ENCODE measurements around the gene ARHGAP18.

DNA sequence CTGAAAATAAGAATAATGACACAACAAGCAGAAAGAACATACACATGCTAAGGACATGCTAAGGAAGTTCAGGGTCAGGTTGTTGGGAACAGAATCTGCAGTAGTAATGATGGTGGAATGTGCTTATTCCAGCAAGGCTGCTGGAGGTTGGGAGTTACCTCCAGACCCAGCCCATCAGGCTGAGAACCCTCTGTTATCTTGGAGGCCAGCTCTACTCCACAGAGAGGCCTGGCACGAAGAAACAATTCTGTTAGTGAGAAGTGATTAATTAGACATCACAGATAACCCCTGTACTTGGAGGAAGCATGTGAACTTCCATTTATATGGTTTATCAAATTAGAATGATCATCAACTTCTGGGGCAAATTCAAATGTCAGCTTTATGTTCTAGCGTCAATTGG is 22.1 kb upstream of the ARHGAP18 start:
- no peak for TF ChIP-seq YY1 (IDR thresholded peaks at IDR 0.05; ENCODE audit: low read depth)
- TF ChIP-seq, protein P1, sequence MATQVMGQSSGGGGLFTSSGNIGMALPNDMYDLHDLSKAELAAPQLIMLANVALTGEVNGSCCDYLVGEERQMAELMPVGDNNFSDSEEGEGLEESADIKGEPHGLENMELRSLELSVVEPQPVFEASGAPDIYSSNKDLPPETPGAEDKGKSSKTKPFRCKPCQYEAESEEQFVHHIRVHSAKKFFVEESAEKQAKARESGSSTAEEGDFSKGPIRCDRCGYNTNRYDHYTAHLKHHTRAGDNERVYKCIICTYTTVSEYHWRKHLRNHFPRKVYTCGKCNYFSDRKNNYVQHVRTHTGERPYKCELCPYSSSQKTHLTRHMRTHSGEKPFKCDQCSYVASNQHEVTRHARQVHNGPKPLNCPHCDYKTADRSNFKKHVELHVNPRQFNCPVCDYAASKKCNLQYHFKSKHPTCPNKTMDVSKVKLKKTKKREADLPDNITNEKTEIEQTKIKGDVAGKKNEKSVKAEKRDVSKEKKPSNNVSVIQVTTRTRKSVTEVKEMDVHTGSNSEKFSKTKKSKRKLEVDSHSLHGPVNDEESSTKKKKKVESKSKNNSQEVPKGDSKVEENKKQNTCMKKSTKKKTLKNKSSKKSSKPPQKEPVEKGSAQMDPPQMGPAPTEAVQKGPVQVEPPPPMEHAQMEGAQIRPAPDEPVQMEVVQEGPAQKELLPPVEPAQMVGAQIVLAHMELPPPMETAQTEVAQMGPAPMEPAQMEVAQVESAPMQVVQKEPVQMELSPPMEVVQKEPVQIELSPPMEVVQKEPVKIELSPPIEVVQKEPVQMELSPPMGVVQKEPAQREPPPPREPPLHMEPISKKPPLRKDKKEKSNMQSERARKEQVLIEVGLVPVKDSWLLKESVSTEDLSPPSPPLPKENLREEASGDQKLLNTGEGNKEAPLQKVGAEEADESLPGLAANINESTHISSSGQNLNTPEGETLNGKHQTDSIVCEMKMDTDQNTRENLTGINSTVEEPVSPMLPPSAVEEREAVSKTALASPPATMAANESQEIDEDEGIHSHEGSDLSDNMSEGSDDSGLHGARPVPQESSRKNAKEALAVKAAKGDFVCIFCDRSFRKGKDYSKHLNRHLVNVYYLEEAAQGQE (IDR thresholded peaks at IDR 0.05; ENCODE audit: low read depth) = no peak
- no peak for TF ChIP-seq CEBPB (IDR thresholded peaks at IDR 0.05)
- TF ChIP-seq TAF1 (IDR thresholded peaks at IDR 0.05; ENCODE audit: low read depth) = no peak
- no peak for TF ChIP-seq EP300 (IDR thresholded peaks at IDR 0.05; ENCODE audit: borderline replicate concordance)
- TF ChIP-seq RAD21 (IDR thresholded peaks at IDR 0.05; ENCODE audit: low read depth) = no peak
- no peak for TF ChIP-seq CREB1 (IDR thresholded peaks at IDR 0.05; ENCODE audit: low read depth)
- TF ChIP-seq, protein P2, sequence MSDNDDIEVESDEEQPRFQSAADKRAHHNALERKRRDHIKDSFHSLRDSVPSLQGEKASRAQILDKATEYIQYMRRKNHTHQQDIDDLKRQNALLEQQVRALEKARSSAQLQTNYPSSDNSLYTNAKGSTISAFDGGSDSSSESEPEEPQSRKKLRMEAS (IDR thresholded peaks at IDR 0.05) = no peak
- TF ChIP-seq NFIC (IDR thresholded peaks at IDR 0.05) = no peak
- TF ChIP-seq TEAD4 (IDR thresholded peaks at IDR 0.05) = no peak
- TF ChIP-seq USF1 (IDR thresholded peaks at IDR 0.05) = no peak
